Omental fat pad (tissue), 4 donors: Measurements from ENCODE around the gene SPRYD4. TPM values are rescaled to one million over a fixed set of nuclear protein-coding genes. Genes with fewer than 3 reads are reported as not detected.
"Not testable (repeated sequence)": the region's sequence is repeated elsewhere in the genome, so short reads cannot be mapped to it uniquely, and the experiment has no call there.

Source experiments
- ATAC-seq: fragments of 150-250 bp; one replicate; pipeline ENCODE4 v1.9.1; 2016; ENCODE audit warnings: mild to moderate bottlenecking, moderate library complexity; ENCODE audit not compliant: low FRiP score
- DNase-seq: peaks from one replicate; pipeline ENCODE4 v3.0.0-alpha.2; 2019; ENCODE audit warnings: low spot score
- total RNA-seq, 4 donors: library from RNA; depleted of rRNA; stranded (reverse); fragments of >200 nt; gene quantifications; one replicate each; pipeline ENCODE4 v1.1.0, GENCODE V29; 2016
- TF ChIP-seq, protein P1 (sequence below), 3 donors: fragments of 450-650 bp; IDR thresholded peaks; one replicate each; pipeline ENCODE4 v1.5.1; 2016 to 2017; ENCODE audit warnings: antibody characterized with exemption in 3 of 3, mild to moderate bottlenecking in 3 of 3, moderate library complexity in 2 of 3

The SPRYD4 gene
- total RNA-seq, 4 donors from 2014 or later = 2.3 to 4.7 (median 2.9) TPM

DNA sequence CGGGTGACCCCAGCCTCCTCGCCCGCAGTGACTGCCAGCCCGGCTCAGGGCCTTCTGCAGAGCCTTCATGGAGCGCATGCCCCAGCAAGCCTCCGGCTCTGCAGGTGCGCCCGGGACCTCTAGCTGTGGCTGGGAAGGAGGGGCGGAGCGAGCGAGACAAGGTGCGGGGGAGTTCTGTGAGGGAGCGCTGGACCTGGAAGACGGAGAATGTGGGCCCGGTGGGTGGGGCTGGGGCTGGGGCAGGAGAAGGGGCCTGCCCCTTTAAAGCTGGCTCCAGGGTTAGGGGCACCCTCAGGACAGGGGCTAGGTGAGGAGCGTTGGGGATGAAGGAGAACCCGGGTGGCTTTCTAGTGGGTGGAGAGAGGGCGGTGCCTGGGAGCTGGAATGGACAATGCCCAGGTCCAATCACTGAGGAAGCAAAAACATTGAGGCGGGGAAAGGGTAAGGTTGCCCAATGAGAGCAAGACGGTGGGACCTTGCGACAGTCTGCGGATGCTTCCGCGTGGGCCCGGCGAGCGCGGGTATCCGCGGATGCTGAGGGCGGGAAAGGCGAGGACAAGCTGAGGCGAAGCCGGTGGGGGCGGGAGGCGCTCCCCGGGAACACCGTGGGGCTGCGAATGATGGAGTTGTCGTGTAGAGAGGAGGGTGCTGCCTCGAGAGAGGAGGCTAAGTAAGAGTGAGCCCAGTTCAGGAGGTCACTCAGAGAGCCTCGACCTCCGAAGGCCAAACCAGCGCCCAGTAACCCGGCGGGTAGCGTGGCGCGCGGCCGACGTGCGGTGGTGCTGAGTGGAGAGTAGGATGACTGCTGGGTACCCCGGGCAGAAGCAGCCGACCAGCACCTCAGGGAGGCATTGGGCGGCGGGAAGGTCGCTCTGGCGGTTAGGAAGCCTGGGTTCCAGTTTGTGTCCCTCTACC, 19.9 kb downstream of the SPRYD4 start, which contains the start of gene GLS2:
Gene GLS2 (minus strand): TSS at position 121 of the 915 bp plus-strand sequence. CDS start 43 bp downstream, at position 78.
- TF ChIP-seq, protein P1, sequence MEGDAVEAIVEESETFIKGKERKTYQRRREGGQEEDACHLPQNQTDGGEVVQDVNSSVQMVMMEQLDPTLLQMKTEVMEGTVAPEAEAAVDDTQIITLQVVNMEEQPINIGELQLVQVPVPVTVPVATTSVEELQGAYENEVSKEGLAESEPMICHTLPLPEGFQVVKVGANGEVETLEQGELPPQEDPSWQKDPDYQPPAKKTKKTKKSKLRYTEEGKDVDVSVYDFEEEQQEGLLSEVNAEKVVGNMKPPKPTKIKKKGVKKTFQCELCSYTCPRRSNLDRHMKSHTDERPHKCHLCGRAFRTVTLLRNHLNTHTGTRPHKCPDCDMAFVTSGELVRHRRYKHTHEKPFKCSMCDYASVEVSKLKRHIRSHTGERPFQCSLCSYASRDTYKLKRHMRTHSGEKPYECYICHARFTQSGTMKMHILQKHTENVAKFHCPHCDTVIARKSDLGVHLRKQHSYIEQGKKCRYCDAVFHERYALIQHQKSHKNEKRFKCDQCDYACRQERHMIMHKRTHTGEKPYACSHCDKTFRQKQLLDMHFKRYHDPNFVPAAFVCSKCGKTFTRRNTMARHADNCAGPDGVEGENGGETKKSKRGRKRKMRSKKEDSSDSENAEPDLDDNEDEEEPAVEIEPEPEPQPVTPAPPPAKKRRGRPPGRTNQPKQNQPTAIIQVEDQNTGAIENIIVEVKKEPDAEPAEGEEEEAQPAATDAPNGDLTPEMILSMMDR (IDR thresholded peaks at IDR 0.05) = no peak
- DNase-seq (peak; percentile 47), ATAC-seq (peak; percentile 97)

DNA sequence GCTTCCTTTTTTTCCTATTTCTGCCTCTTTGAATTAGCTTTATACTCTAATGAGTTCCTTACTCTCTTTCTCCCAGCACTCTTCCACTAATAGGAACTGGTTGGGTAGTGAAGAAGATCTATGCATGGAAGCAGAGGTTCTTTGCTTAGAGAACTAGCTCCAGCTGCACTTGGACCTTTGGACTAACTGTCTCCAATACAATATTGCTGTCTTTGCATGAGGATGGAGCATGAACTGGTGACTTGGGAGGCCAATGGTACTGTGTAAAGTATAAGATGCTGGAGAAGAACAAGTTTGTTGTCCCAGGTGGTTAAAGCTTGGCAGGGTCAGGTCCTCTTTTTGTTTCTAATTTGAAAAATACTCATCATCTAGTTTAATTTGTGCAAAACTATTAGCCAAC, 22.0 kb downstream of the SPRYD4 start:
- TF ChIP-seq, protein P1 (IDR thresholded peaks at IDR 0.05) = no peak
- DNase-seq (no peak), ATAC-seq (no peak)

DNA sequence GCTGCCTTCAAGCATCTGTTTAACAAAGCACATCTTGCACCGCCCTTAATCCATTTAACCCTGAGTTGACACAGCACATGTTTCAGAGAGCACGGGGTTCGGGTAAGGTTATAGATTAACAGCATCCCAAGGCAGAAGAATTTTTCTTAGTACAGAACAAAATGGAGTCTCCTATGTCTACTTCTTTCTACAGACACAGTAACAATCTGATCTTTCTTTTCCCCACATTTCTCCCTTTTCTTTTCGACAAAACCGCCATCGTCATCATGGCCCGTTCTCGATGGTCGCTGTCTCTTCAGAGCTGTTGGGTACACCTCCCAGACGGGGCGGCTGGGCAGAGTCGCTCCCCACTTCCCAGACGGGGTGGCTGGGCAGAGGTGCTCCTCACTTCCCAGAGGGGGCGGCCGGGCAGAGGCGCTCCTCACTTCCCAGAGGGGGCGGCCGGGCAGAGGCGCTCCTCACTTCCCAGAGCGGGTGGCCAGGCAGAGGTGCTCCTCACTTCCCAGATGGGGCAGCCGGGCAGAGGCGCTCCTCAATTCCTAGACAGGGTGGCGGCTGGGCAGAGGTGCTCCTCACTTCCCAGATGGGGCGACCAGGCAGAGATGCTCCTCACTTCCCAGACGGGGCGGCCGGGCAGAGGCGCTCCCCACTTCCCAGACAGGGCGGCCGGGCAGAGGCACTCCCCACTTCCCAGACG, 25.2 kb downstream of the SPRYD4 start:
- not testable (repeated sequence) for DNase-seq, ATAC-seq

DNA sequence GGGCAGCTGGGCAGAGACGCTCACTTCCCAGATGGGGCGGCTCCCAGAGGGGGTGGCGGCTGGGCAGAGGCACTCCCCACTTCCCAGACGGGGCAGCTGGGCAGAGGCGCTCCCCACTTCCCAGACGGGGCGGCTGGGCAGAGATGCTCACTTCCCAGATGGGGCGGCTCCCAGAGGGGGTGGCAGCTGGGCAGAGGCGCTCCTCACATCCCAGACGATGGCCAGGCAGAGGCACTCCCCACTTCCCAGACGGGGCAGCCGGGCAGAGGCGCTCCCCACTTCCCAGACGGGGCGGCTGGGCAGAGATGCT, 25.7 kb downstream of the SPRYD4 start:
- not testable (repeated sequence) for ATAC-seq, DNase-seq

DNA sequence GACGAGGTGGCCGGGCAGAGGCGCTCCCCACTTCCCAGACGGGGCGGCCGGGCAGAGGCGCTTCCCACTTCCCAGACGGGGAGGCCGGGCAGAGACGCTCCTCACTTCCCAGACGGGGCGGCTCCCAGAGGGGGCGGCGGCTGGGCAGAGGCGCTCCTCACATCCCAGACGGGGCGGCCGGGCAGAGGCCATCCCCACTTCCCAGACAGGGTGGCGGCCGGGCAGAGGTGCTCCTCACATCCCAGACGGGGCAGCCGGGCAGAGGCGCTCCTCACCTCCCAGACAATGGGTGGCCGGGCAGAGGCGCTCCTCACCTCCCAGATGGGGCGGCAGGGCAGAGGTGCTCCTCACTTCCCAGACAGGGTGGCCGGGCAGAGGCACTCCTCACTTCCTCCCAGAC, 26.1 kb downstream of the SPRYD4 start:
- not testable (repeated sequence) for DNase-seq, ATAC-seq

DNA sequence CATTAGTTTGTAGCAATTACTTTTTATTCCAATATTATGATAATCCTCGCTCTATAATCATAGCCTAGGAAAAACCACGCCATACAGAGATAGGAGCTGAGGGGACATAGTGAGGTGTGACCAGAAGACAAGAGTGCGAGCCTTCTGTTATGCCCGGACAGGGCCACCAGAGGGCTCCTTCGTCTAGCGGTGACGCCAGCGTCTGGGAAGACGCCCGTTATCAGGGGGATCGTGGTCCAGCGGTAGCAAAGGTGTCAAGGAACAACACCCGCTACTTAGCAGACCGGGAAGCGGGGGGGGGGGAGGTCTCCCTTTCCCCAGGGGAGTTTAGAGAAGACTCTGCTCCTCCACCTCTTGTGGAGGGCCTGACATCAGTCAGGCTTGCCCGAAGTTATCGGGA, 28.3 kb downstream of the SPRYD4 start:
- not testable (repeated sequence) for ATAC-seq
- peak; percentile 32 for DNase-seq

DNA sequence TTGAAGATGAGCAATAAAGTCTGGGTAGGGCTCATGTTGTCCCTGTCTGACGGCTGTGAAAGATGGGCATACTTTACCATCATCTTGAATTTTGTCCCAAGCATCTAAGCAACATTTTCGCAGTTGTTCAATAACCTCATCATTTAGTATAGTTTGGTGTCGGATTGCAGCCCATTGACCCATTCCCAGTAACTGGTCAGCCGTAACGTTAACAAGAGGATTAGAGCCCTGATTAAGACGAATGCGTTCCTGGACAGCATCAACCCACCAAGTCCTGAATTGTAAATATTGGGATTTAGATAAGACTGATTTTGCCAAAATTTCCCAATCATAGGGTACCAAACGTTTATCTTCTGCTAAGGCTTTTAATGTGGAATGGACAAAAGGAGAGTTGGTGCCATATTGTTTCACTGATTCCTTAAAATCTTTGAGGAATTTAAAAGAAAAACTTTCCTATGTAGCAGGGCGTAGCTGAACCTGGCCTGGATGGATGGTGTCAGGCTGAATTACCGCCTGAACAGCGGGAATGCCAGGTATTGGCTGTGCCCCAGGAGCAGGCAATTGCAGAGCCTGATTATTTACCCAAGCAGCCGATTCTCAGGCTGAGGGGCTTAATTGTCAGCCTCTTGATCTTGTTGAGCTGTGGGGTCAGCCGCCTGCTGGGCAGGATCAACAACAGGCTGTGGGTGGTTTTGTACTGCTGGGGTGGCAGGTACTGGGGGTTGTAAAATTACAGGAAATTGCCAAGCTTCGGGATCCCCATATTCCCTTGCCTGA, 29.9 kb downstream of the SPRYD4 start:
- DNase-seq, ATAC-seq: not testable (repeated sequence)

DNA sequence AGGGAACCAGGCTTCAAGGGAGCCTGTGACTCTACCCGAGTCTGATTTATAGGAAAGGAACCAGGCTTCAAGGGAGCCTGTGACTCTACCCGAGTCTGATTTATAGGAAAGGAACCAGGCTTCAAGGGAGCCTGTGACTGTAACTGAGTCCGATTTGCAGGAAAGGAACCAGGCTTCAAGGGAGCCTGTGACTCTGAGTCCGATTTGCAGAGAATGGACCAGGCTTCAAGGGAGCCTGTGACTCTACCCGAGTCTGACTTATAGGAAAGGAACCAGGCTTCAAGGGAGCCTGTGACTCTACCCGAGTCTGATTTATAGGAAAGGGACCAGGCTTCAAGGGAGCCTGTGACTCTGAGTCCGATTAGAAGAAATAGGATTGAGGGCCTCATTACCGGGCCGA, 31.1 kb downstream of the SPRYD4 start:
- not testable (repeated sequence) for DNase-seq, ATAC-seq

DNA sequence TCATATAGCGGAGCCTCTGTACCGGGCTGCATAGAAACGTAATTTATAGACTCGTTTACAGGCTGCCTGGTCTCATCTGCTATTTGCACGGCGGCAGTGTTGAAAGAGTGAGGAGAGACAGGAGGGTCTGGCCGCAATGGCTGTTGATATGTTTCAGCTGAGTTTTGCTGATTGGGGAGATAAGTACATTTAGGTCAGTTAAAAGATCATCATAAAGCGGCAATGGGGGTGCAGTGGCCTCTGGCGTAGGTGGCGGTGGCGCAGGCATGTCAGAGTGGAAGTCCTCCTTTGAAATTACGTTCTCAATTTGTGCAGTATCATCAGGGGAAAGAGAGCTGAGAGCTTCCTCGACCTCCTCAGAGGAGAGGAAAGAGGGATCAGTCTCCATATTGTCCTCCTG, 31.5 kb downstream of the SPRYD4 start:
- not testable (repeated sequence) for DNase-seq, ATAC-seq

DNA sequence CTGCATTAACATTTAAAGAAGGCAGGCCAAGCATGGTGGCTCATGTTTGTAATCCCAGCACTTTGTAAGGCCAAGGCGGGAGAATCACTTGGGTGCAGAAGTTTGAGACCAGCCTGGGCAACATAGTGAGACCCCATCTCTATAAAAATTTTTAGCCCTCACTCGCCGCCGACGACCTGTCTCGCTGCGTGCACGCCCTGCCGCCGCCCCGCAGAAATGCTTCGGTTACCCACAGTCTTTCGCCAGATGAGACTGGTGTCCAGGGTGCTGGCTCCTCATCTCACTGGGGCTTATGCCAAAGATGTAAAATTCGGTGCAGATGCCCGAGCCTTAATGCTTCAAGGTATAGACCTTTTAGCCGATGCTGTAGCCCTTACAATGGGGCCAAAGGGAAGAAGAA, 42.4 kb downstream of the SPRYD4 start:
- DNase-seq = no peak
- TF ChIP-seq, protein P1 (IDR thresholded peaks at IDR 0.05) = no peak
- ATAC-seq = no peak

DNA sequence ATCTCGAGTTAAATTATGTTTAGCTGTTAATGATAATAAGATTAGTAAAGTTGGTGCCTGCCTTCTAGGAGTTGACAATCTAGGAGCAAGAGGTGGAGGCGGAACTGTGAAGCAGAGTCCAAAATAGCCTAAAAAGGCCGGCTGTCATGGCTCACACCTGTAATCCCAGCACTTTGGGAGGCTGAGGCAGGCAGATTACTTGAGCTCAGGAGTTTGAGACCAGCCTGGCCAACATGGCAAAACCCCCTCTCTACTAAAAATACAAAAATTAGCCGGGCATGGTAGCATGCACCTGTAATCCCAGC, 45.6 kb downstream of the SPRYD4 start:
- not testable (repeated sequence) for DNase-seq, ATAC-seq
